GM18517 (cell line): Measurements from ENCODE around the gene IGF2R.
"Not testable (repeated sequence)": the region's sequence is repeated elsewhere in the genome, so short reads cannot be mapped to it uniquely, and the experiment has no call there.

Experiments
- ATAC-seq: cut with Tn5 transposase; IDR thresholded peaks from one replicate; pipeline ENCODE4 v1.9.1; 2021; ENCODE audit warnings: mild to moderate bottlenecking, moderate library complexity; ENCODE audit not compliant: unreplicated experiment

The IGF2R gene

DNA sequence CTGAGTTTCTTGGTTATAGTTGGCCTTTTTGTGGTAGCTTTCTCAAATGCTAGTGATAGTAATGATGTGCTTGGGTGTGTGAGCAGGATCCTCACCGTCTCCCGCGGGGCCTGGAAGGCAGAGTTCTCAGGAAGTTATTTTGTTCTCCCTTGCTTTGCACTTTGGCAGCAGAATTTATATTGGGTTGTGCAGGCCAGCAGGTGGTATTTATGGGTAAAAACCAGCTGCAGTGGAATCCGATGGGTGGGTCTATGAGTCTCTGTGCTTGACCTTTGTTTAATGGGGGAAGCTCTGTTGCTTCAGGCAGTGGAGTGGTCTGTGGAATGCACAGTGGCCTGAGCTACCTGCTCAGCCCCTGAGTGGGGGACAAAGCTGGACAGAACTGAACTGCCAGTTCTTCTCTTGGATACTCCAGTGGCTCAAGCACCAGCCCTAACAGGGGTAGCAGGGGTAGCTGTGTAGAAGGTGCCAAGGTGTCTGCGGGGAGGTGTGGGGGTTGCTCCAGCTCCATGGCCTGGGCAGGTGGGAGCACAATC, 27.3 kb downstream of the IGF2R start:
- ATAC-seq, result no peak

DNA sequence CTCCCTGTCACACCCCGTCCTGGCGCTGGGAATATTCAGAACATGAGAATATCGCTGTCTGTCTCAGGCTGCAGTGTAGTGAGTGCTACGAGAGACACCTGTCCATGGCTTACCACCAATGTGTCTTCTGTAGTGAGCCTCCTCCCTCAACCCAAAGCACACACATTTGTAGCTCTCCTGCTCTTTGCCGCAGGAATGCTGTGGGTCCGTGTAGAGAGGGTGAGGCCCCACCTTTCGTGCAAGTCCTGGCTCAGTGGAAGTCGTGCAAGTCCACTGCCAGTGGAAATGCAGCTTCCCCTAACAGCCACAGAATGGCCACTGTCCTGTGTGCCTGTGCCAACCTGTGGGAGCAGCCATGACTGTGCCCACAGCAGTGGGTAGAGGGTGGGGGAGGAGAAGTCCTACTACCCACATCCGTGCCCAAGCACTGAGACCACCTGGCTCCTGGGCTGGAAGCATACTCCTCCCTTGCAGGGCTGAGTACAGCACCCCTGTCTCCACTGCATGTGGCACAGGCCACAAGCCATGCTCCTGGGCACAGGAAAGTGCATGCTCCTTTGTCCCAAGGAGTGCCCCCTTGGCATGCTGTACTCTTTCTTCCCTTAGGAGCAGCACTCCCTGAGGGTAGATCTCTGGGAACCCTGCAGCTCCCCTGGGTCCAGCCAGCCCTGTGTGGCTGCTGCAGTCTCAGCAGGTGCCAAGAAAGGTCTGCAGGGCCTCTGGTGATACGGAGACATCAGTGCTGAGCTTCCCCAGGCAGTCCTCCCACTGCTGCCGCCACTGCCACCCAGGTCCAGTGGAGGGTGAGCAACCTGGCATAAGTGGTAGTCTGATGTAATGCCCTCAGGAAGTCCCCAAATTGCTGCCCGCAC, 28.0 kb downstream of the IGF2R start:
- no peak for ATAC-seq

DNA sequence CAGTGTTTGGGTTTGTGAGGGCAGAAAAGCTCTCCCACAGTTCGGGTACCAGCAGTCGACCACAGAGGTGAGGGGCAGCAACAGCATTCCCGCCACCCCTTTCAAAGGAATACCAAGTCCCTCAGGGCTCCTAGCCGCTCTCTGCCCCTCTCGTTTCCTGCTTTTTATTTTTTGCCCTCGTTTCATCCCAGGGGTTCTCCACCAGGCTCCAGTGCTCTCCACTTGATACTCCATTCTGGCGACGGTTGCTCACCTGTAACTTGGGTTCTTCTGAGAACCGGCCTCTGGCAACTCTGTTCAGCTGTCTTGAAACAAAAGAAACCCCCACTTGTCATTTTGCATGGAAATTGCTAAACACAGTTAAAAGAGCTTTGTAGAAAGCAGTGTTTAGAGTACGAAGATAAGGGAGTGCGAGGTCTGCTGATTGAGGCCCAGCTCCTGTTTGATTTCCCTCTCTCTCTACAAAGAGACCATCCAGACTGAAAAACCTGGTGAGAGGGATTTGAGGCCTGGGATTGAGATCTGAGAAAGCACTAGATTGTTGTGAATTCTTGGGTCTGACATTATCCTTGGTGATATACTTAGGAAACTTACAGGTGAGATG, 28.7 kb downstream of the IGF2R start:
- no peak for ATAC-seq

DNA sequence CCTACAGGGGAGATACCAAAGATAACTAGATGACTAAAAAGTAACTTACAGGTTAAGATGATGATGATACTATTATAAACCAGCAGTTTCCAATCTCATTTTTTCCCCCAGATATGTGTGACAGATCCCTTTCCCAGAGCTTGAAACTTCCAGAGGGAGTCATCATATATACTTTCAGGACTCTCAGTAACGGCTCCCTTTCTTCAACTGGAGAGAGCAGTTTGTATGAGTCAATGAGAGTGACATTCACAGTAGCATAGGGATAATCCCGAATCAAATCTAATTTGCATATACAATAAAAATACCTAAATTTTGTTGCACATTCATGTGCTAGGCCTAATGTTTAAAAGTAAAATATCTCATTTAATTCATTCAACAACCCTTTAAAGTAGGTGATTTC, 29.7 kb downstream of the IGF2R start:
- ATAC-seq, result no peak

DNA sequence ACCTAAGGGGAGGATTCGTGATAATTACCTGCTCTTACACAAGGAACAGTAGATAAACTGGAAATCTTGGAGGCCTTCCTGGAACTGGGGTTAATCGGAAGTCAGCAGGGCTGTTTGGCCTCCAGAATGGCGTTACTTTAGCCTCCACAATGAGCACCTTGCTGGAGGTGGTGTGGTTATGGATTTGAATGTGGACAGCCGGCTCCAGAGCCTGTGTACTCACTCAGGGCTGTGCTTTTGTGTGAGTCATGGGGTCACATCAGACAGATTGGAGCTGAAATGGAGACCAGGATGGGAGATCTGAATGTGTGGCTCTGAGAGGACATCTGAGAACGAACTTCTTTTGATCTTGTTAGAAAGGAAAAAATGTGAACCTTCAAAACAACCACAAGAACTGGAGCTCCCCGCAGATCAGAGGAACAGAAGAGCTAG, 30.4 kb downstream of the IGF2R start:
- ATAC-seq, result no peak

DNA sequence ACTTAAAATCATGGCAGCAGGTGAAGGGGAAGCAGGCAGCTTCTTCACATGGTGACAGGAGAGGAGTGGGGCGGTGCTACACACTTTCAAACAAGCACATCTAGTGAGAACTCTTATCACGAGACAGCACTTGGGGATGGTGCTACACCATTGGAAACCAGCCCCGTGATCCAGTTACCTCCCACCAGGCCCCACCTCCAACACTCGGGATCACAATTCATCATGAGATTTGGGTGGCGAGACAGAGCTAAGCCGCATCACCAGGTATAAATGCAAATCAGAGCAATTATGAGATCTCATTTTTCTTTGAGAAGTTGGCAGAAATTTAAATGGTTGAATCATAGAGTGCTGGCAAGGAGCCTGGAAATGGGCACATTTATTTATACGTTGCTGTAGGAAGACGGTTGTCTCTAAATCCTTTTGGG, 31.4 kb downstream of the IGF2R start:
- ATAC-seq, result no peak

DNA sequence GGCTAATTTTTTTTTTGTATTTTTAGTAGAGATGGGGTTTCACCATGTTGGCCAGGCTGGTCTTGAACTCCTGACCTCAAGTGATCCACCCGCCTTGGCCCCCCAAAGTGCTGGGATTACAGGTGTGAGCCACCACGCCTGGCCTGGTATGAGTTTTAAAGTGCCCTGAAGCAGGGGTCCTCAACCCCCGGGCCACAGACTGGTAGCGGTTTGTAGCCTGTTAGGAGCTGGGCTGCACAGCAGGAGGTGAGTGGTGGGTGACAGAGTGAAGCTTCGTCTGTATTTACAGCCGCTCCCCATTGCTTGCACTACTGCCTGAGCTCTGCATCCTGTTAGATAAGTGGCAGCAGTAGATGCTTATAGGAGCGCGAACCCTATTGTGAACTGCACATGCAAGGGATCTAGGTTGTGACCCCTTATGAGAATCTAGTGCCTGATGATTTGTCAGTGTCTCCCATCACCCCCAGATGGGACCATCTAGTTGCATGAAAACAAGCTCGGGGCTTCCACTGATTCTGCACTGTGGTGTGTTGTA, 32.1 kb downstream of the IGF2R start:
- ATAC-seq, result not testable (repeated sequence)

DNA sequence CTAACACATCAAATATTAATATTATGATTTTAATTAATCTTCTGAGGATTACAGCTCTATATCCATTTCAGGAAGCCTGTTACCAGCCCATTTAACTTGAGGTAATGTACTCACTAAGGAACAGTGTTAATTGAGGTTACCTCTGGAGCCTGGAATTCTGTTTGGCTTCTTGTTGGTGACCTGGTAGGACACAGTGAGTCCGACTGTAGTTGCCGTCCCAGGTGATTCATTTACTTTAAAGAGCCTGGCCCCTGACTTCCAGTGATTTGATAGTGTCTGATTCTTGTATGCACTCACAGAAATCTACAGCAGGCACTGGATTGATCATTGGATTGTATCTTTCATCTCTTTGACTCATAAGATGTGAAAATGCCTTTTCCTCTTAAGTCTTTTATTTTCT, 34.0 kb downstream of the IGF2R start:
- ATAC-seq, result no peak

DNA sequence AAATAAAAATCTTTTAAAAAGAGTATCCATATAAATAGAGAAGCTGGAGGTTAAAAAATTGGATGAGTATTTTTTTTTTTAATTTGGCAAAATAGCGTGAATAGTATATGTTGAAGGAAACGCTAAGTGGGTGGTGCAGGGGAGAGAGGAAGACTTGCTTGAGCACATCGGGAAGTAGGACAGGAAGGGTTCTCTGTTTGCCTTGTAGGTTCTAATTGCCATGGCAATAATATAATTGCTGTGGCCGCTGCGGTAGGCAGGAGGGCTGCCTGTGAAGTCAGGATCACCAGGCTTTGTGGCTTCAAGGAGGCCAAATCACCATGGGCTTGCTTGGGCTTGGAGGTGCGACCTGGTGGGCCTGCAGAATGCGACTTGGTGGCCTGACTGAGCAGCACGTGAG, 35.1 kb downstream of the IGF2R start:
- ATAC-seq, result no peak

DNA sequence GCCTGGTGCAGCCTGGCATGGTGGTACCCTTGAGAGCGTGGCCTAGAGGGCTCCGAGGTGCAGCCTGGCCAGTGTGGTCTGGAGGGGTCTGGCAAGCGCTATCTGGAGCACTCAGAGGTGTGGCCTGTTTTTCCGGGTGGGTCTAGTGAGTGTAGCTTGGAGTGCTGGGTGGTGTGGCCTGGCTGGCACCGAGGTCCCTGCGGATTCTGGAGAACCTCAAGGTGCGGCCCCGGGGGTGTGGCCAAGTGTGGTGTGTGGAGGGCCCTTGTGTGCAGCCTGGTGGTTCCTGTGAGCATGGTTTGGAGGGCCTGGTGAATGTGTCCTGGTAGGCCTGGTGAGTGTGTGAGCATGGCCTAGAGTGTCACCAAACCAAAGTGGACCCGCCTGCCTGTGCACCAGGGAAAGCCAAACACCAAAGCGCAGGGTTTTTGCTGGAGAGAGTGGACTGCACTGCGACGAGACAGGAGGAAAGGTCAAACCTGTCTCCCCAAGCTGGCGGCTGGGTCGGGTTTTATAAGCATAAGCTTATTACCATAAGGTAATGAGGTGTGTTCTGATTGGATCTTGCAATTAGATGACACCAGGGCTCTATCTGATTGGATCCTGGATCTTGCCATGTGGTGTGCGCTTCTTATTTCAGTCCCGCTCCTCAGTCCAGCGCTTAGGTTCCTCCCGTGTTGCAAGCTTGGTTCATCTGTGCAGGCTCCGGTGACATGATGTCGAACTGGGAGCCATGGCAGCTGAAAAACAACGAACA, 35.7 kb downstream of the IGF2R start:
- ATAC-seq, result no peak

DNA sequence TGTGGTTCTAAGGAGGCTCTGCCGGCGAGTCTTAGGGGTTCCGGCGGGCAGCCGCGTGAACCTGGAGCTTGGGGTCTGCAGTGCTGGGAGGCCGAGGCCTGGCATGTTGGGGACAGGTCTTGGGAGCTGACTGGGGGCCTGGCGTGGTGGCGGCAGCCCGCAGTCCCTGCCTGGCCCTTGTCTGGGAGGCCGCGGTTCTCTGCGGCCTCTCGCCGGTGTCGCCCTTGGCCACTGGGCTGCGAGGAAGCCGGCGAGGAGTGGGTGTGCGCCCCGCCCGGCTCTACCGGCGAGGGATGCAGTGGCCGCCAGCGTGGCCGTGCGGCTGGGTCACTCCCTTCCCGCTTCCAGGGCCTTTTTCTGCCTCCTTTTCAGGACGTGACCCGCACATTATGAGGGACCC, 36.3 kb downstream of the IGF2R start:
- no peak for ATAC-seq

DNA sequence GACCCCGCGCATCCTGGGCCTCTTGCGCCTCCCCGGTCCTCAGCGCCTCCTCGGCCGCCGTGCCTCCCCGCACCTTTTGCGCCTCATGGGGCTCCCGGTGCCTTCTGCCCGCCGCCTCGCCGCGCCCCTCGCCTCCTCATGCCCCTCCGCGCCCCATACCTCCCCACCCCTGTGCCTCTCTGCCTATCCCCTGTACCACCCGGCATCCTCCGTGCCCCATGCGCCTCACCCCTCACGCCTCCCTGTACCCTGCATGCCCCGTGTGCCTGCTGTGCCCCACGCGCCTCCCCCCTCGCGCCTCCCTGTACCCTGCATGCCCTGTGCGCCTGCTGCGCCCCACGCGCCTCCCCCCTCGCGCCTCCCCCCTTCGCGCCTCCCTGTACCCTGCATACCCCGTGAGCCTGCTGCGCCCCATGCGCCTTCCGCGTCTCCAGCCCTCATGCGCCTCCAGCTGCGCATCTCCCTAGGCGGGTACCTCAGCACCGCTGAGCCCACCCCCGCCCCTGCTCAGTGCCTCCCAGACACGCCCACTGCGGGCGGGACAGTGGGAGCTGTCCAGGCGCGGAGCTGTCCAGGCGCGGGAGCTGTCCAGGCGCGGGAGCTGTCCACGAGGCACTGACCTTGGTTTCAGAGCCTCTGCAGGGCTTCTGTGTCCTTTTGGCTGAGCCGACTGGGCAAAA, 37.1 kb downstream of the IGF2R start:
- ATAC-seq, result no peak

DNA sequence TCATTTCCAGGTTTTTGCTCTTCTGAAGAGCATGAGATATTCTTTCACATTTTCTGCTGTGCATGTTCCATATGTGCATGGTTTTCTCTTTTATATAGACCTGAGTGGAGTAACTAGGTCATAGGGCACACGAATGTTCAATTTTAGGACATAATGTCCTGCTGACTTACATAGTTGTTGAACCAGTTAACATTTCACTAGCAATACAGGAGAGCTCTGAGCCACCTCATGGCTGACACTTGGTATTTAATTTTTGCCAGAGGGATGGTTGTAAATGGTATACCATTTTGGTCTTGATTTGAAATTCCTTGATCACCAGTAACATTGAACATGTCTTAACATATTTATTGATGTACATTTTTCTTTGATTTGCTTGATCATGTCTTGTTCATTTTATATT, 38.3 kb downstream of the IGF2R start:
- no peak for ATAC-seq

DNA sequence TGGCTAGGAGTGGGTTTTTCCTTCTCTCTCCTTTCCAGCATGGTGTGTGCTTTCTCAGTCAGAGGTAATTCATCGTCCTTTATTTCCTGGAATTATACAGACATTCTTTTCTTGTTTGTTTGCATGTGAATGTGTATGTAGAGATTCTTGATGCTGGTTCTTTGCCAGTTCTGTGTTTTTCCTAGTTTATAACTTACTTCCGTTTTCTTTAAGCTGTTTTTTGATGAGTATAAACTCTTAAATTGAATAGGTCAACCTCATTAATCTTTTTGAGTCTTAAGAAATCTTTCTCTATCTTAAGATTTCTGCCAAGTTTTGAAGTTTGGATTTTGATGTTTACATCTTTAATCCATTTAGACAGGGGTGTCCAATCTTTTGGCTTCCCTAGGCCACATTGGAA, 38.7 kb downstream of the IGF2R start:
- ATAC-seq, result no peak

DNA sequence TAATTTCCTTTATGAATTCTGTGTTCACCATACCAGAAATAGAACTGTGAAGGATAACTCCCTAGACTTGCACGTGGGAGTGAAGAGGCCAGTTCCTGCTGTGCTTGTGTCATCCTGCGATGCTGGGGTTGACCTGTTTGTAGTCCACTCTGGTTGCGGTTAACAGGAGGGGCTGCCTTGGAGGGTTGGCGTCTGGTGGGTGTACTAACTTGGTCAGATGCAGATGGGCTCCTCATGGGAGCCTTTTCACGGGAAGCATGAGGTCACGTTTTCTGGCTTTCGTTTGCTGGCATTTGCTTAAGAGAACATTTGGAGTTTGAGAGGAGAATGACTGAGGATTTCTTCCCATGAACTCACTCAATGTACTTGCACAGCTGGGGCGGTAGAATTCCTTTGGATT, 41.2 kb downstream of the IGF2R start:
- no peak for ATAC-seq

DNA sequence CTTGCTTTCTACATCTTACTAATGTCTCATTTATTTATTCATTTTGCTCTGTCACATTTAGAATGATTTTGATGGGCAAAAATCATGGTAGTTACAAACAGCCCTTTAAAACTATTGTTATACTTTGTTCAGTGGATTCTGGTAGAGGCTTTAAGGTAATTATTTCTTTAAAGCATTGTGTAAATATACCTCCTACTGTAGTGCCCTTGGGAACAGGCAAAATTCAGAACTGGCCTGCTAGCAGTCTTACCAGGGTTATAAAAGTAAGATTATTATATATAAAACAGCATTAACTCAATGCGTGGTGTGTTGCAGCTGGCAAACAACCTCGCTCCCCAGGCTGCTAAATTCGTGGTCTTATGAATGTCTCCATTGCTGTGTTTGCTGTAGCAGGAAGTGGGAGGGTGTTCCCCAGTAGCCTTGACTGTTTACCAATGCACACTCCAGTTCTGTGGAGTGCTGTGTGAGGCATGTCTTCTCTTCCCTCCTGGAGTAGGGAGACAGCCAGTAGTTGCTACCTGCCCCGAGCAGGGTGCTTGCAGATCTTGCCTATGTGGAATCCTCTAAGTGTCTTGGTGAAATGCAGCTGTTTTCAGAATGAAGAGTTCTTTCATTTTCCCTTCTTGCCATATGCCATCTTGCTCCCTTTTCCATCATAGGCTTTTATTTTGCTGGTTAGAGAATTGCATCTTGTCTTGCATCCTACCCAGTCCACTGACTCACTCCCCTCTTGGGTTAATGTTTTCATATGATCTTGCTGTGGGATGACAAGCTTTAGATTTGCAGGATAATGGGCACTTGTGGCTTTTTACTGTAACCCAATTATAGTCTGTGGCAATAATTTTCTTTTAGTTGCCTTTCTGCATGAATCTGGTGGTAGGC, 45.3 kb downstream of the IGF2R start:
- ATAC-seq, result no peak

DNA sequence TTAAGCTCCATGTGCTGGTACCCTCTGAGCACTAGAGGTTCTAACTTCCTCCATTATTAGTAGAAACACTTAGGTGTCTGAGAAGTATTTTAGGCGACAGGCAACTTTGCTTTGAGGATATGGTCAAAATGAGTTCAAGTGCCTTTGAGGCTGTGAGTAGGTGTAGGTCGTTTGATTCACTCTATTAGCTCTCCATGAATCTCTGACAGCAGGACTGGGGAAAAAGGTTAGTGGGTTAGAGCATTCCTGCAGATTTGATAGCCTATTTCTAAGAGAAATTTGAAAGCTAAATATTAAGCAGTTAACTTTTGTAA, 45.9 kb downstream of the IGF2R start:
- ATAC-seq, result no peak

DNA sequence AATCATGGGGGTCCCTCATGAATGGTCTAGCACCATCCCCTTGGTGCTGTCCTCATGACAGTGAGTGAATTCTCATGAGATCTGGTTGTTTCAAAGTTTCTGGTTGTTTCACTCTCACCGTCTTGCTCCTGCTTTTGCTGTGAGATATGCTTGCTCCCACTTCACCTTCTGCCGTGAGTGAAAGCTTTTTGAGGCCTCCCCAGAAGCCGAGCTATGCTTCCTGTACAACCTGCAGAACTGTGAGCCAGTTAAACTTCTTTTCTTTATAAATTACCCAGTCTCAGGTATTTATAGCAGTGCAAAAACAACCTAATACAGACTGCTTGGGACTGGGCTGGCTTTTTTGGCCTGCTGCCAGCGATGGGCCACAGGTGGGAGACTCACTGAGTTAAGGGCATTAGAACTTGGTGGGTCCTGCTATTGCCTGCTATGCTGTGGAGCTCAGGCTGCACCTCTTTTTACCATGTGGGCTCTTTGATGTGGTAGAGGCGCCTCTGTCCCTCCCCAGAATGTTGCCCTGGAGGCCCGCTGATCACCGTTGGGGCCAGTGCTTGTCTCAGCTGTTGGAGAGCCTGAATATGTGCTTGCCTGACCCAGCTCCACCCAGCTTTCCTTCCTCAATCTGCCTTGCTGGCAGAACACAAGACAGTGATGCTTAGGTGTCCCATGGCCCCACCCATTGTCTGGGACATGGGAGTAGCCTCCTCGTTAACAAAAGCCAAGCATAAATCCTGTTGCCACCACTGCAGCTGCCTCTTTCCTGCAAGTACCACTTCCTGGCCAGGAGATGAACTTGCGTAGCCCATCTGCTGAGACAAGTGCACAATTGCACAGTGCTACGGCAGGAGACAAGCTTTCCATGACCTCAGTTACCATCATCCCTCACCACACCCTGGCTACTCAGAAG, 47.1 kb downstream of the IGF2R start:
- ATAC-seq, result no peak

DNA sequence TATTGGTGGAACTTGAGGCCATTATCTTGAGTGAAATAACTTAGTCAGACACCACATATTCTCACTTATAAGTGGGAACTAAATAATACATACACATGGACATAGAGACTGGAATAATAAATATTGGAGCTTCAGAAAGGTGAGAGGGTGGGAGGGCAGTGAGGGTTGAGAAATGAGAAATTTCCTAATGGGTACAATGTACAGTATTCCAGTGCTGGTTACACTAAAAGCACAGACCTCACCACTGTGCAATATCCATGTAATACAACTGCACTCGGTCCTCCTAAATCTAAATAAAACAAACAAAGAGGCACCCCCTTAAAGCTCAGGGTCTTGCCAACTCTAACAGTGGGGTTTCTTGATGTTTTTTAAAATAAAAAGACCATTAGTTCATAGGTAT, 53.2 kb downstream of the IGF2R start:
- no peak for ATAC-seq
